ENCODE results near the gene ARHGAP40.

ARHGAP40 gene

DNA sequence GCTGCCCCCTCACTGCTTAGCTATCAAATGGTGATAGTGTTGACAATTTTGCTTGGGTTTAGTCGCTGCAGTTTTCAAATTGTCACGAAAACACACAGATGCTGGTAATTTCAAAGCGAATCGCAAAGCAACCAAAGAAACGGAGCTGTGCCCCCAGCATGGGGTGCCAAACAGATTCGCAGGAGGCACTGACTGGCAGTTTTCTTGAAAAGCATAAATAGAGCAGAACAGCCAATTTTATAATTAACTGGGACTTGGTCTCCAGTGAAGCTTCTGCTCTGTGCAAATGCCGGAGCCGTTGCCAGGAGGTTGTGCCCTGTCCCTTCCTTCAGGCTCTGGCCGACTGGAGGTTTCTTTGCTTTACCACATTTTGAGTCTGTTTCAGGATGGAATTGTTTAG lies 18.8 kb downstream of the ARHGAP40 start:
- H3K27ac ChIP-seq, result no peak overlapping the region
- TF ChIP-seq, protein P1, sequence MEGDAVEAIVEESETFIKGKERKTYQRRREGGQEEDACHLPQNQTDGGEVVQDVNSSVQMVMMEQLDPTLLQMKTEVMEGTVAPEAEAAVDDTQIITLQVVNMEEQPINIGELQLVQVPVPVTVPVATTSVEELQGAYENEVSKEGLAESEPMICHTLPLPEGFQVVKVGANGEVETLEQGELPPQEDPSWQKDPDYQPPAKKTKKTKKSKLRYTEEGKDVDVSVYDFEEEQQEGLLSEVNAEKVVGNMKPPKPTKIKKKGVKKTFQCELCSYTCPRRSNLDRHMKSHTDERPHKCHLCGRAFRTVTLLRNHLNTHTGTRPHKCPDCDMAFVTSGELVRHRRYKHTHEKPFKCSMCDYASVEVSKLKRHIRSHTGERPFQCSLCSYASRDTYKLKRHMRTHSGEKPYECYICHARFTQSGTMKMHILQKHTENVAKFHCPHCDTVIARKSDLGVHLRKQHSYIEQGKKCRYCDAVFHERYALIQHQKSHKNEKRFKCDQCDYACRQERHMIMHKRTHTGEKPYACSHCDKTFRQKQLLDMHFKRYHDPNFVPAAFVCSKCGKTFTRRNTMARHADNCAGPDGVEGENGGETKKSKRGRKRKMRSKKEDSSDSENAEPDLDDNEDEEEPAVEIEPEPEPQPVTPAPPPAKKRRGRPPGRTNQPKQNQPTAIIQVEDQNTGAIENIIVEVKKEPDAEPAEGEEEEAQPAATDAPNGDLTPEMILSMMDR (conservative IDR thresholded peaks at IDR 0.05), result no peak
- TF ChIP-seq ZFX (IDR thresholded peaks at IDR 0.05), result no peak

DNA sequence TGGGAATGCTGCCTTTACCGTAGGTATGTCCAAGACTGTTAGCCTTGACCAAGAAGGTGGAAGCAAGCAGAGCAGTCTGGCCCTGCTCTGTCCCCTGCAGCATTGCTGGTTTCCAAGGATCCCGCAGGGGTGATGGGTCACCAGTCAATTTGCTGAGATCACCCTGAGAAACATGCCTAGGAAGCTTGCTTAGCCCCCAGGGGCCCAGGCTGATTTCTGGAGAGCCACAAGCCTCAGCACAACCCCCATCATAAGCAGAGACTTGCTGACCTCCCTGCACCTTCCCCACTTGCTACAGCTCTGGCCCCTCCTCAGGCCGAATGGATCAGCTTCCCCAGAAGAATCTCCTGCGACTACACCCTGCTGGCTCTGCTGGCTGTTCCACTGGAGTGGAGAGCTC lies 21.5 kb downstream of the ARHGAP40 start:
- no peak overlapping the region for H3K27ac ChIP-seq
- TF ChIP-seq ZFX (IDR thresholded peaks at IDR 0.05), result no peak
- TF ChIP-seq, protein P1 (conservative IDR thresholded peaks at IDR 0.05), result no peak

DNA sequence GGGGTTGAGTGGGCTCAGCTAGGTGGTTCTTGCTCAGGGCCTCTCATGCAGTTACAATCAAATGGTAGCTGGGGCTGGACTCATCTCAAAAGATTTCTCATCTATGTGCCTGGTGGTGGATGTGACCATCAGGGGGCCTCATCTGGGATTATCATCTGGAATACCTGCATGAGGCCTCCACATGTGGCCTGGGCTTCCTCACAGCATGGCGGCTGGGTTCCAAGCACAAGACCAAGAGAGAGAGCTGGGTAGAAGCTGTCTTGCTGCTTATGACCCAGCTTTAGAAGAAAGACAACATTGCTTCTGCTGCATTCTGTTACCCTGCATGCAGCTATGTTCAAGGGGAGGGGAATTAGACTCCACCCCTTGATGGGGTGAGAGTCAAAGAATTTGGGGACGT lies 22.5 kb downstream of the ARHGAP40 start:
- TF ChIP-seq, protein P1 (conservative IDR thresholded peaks at IDR 0.05), result no peak
- TF ChIP-seq ZFX (IDR thresholded peaks at IDR 0.05), result no peak

DNA sequence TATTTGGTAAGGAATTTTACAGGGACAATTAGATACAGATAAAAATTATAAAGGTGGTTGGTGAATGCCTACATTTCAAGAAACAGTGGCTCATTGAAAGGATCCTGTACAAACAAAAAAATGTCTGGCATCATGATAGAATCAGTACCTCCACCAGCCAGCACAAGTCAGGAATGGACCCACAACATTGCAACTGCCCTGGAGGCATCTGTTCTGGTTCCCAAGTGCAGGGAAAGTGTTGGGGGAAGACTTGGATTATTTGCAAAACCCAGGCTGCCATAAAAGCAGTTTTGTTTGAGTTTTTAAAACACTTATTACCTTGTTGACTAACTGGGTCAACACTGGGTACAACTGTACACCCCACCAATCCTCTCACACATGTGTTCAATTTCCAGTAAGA lies 24.3 kb downstream of the ARHGAP40 start:
- TF ChIP-seq ZFX (IDR thresholded peaks at IDR 0.05), result no peak
- TF ChIP-seq, protein P1 (conservative IDR thresholded peaks at IDR 0.05), result no peak
- no peak overlapping the region for H3K27ac ChIP-seq

More for the DNA sequence above, 22.5 kb downstream of the ARHGAP40 start:
- no peak overlapping the region for H3K27ac ChIP-seq

DNA sequence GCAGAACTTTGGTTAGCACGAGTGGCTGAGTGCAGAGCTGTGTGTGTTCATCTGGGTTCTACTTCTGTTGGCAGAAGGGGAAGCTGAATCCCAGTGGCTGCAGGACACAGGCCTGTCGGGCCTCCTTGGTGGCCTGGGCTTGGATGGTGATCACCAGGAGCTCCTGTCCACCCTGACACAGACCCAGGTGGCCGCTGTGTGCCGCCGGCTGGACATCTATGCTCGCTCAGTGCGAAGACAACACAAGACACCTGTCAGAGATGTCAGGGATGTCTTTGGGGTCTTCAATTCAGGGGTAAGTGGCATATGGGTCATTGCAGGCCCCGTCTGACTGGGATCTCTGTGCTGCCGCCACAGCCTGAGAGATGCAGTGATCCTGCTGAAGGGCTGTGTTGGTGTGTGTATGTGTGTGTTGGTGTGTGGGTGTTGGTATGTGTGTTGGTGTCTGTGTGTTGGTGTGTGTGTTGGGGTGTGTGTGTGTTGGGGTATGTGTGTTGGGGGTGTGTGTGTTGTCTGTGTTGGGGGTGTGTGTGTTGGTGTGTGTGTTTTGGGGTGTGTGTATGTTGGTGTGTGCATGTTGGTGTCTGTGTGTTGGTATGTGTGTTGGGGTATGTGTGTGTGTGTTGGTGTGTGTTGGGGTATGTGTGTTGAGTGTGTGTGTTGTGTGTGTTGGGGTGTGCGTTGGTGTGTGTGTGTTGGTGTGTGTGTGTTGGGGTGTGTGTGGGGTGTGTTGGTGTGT lies 25.5 kb downstream of the ARHGAP40 start:
- no peak overlapping the region for H3K27ac ChIP-seq
- no peak for TF ChIP-seq ZFX (IDR thresholded peaks at IDR 0.05)
- TF ChIP-seq, protein P1 (conservative IDR thresholded peaks at IDR 0.05), result no peak

DNA sequence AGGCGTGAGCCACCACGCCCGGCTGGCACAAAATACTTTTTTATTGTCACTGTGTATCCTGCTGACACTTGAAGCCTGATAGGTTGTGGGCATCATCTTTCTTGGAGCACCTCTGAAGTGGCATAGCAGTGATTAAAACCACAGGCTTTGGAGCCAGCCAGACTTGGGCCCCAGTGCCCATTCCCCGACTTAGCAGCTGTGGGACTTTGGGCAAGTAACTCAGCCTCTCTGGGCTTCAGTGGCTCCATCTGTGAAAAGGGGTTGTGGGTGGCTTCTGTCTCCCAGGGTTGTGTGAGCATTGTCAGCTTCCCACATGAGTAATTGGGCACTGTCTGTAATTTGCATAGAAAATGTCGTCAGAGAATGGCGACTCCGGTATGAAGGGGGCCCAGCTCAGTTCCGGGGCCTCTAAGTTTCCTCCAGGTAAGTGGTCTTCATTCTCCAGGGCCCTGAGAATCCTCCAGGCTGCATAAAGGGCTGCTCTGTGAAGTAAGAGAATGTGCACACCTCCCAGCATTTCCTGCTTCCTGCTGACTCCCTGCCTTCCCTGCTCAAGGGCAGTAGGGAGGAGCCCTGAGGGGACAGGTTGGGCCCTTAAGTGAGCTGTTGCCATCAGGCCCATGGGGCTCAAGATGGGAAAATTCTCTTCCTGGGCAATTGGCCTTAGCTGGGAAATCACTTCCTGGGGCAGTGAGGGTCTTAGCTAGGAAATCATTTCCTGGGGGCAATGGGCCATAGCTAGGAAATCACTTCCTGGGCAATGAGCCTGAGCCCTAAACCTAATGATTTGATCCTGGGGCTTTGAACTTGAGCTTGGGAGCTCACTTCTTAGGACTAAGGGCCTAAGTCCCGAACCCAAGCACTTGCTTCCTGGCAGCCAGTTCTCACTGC lies 27.2 kb downstream of the ARHGAP40 start:
- H3K27ac ChIP-seq, result no peak overlapping the region

More for the DNA sequence above, 27.2 kb downstream of the ARHGAP40 start:
- TF ChIP-seq, protein P1 (conservative IDR thresholded peaks at IDR 0.05), result no peak
- TF ChIP-seq ZFX (IDR thresholded peaks at IDR 0.05), result no peak
